PFSK-1 (cell line): ENCODE results near the gene MCM10.

Experiments
- FOXP2 ChIP-seq: optimal IDR thresholded peaks from 2 replicates; pipeline ENCODE3; 2011; ENCODE audit warnings: borderline replicate concordance, control low read depth, inconsistent platforms; ENCODE audit not compliant: insufficient read depth; ENCODE audit errors: extremely low read length, extremely low read depth
- POLR2AphosphoS5 ChIP-seq: IDR thresholded peaks from 2 replicates; pipeline ENCODE4 v1.6.1; 2012; ENCODE audit warnings: low read depth, mild to moderate bottlenecking, control low read depth, low read length, moderate library complexity
- SIN3A ChIP-seq: IDR thresholded peaks from 2 replicates; pipeline ENCODE4 v1.6.1; 2012; ENCODE audit warnings: mild to moderate bottlenecking, low read length, moderate library complexity, borderline replicate concordance; ENCODE audit not compliant: insufficient read depth
- TAF1 ChIP-seq: IDR thresholded peaks from 2 replicates; pipeline ENCODE4 v1.6.1; 2012; ENCODE audit warnings: low read length, control low read depth, borderline replicate concordance; ENCODE audit not compliant: insufficient read depth
- TF ChIP-seq, protein P1 (sequence below), 2 experiments: IDR thresholded peaks; 2 replicates each; pipeline versions ENCODE4 v1.6.1 to v1.8.0; 2011 to 2012; ENCODE audit warnings: low read depth in 2 of 2, low read length in 2 of 2, control low read depth in 1 of 2, inconsistent platforms in 1 of 2, mild to moderate bottlenecking in 1 of 2, moderate library complexity in 1 of 2; ENCODE audit not compliant: insufficient read depth in 1 of 2

Gene MCM10

DNA sequence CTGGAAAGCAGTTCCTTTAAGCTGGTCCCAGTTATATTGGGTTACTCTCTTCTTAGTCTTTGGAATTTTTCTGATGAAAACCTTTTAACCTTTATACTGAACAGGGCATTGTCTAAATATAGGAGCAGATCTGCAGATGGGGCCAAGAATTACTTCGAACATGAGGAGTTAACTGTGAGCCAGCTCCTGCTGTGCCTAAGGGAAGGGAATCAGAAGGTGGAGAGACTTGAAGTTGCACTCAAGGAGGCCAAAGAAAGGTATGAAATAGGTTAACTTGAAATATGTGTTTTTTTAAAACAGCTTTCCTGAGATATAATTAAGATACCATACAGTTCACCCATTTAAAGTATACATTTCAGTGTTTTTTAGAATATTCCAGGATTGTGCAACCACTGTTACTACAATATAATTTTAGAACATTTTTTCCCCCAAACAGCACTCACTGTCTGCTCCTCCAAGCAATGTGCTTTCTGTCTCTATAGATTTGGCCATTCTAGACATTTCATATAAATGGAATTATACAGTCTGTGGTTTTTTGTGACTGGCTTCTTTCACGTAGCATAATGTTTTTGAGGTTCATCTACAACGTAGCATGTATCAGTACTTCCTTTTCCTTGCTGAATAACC, 42.5 kb upstream of the MCM10 start:
- TF ChIP-seq POLR2AphosphoS5 (no peak), SIN3A (no peak), TAF1 (no peak), FOXP2 (no peak)
- TF ChIP-seq, protein P1, sequence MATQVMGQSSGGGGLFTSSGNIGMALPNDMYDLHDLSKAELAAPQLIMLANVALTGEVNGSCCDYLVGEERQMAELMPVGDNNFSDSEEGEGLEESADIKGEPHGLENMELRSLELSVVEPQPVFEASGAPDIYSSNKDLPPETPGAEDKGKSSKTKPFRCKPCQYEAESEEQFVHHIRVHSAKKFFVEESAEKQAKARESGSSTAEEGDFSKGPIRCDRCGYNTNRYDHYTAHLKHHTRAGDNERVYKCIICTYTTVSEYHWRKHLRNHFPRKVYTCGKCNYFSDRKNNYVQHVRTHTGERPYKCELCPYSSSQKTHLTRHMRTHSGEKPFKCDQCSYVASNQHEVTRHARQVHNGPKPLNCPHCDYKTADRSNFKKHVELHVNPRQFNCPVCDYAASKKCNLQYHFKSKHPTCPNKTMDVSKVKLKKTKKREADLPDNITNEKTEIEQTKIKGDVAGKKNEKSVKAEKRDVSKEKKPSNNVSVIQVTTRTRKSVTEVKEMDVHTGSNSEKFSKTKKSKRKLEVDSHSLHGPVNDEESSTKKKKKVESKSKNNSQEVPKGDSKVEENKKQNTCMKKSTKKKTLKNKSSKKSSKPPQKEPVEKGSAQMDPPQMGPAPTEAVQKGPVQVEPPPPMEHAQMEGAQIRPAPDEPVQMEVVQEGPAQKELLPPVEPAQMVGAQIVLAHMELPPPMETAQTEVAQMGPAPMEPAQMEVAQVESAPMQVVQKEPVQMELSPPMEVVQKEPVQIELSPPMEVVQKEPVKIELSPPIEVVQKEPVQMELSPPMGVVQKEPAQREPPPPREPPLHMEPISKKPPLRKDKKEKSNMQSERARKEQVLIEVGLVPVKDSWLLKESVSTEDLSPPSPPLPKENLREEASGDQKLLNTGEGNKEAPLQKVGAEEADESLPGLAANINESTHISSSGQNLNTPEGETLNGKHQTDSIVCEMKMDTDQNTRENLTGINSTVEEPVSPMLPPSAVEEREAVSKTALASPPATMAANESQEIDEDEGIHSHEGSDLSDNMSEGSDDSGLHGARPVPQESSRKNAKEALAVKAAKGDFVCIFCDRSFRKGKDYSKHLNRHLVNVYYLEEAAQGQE (IDR thresholded peaks at IDR 0.05; ENCODE audit: insufficient read depth in 1 of 2, low read depth in 2 of 2, low read length in 2 of 2) = no peak

DNA sequence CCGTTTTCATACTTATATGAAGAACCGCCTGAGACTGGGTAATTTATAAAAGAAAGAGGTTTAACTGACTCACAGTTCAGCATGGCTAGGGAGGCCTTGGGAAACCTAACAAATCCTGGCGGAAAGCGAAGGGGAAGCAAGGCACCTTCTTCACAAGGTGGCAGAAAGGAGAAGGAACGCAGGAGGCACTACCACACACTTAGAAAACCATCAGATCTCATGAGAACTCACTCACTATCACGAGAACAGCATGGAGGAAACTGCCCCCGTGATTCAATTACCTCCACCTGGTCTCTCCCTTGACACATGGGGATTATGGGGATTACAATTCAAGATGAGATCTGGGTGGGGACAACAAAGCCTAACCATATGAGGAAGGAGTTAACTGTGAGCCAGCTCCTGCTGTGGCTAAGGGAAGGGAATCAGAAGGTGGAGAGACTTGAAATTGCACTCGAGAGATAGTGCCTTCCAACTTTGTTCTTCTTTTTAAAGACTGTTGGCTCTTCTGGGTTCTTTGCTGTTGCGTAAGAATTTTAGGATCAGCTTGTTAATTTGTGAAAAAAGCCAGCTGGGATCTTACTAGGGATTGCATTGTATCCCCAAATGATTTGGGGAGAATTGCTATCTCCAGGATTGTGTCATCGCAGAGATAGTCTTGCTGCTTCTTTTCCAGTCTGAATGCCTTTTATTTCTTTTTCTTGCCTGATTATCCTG, 40.4 kb upstream of the MCM10 start:
- TF ChIP-seq FOXP2 = no peak
- TF ChIP-seq POLR2AphosphoS5 = no peak
- TF ChIP-seq TAF1 = no peak
- no peak for TF ChIP-seq SIN3A
- TF ChIP-seq, protein P1 (IDR thresholded peaks at IDR 0.05; ENCODE audit: insufficient read depth in 1 of 2, low read depth in 2 of 2, low read length in 2 of 2) = no peak

DNA sequence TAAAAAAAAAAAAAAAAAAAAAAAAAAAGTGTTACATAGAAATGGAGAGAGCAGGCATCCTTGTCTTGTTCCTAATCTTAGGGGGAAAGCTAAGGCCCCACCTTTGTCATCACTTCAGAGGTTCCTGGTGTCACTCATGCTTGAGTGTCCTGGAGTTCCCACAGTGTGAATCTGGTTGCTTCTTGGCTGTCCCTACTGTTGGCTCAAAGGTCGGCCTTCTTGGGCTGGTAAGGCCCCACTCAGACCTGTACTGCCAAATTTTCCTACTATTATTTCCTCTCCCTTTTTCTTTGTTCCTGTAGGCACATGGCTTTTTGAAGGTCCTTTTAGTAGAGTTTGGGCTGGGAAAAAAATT, 39.9 kb upstream of the MCM10 start:
- no peak for TF ChIP-seq FOXP2
- TF ChIP-seq, protein P1 (IDR thresholded peaks at IDR 0.05; ENCODE audit: insufficient read depth in 1 of 2, low read depth in 2 of 2, low read length in 2 of 2) = no peak

DNA sequence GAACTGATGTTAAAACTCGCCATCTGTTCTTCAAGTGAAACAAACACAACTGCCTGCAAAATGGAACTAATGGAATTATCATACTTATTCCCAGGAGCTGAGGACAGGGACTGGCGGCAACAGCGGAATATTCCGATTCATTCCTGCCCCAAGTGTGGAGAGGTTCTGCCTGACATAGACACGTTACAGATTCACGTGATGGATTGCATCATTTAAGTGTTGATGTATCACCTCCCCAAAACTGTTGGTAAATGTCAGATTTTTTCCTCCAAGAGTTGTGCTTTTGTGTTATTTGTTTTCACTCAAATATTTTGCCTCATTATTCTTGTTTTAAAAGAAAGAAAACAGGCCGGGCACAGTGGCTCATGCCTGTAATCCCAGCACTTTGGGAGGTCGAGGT, 24.7 kb upstream of the MCM10 start:
- TF ChIP-seq FOXP2 (no peak), TAF1 (no peak), SIN3A (no peak), POLR2AphosphoS5 (no peak)
- TF ChIP-seq, protein P1 (IDR thresholded peaks at IDR 0.05; ENCODE audit: insufficient read depth in 1 of 2, low read depth in 2 of 2, low read length in 2 of 2) = no peak

DNA sequence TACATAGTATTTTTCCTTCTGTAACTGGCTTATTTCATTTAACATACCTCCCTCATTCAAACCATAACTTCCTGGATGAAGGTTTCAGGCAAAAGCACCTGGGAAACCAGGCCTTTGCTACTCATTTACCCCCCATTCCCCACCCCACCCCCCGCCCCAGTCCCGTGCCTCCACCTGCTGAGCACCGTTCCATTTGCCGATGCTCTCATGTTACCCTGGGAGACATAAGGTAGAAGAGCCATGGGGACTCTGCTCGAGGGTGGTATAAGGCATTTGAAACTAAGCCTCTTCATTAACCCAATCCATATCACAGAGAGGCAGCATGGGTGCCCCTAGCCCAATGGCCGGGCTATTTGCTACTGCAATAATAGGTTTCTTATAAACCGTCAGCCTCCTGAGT, 22.2 kb upstream of the MCM10 start:
- TF ChIP-seq SIN3A (no peak), FOXP2 (no peak), POLR2AphosphoS5 (no peak), TAF1 (no peak)
- TF ChIP-seq, protein P1 (IDR thresholded peaks at IDR 0.05; ENCODE audit: insufficient read depth in 1 of 2, low read depth in 2 of 2, low read length in 2 of 2) = no peak
